Dendritic cell treated with granulocyte-macrophage colony-stimulating factor and Interleukin-4, amounts not matched to agents 40 ng/mL and 50 ng/mL, for 4 days (primary cell): ENCODE results near the gene RAD51B.
"Not testable (repeated sequence)": the region's sequence is repeated elsewhere in the genome, so short reads cannot be mapped to it uniquely, and the experiment has no call there.

Experiments used
- H3K27ac Mint-ChIP-seq: one replicate; pipeline ENCODE4 v1.8.0; 2022; ENCODE audit warnings: mild to moderate bottlenecking, mixed read lengths
- H3K27me3 Mint-ChIP-seq: one replicate; pipeline ENCODE4 v1.8.0; 2022; ENCODE audit warnings: mild to moderate bottlenecking, mixed read lengths
- H3K36me3 Mint-ChIP-seq: one replicate; pipeline ENCODE4 v1.8.0; 2022; ENCODE audit warnings: low read depth, mixed read lengths
- H3K4me1 Mint-ChIP-seq: one replicate; pipeline ENCODE4 v1.8.0; 2022; ENCODE audit warnings: low read depth, mixed read lengths
- H3K4me3 Mint-ChIP-seq: one replicate; pipeline ENCODE4 v1.8.0; 2022; ENCODE audit warnings: mild to moderate bottlenecking, moderate library complexity, mixed read lengths
- H3K9me3 Mint-ChIP-seq: one replicate; pipeline ENCODE4 v1.8.0; 2022; ENCODE audit warnings: mixed read lengths
- intact Hi-C: fragments of 100-400 bp; cut with micrococcal nuclease; formaldehyde crosslinking; loops from one replicate; pipeline ENCODE4 v1.15.0; 2022

Gene RAD51B

DNA sequence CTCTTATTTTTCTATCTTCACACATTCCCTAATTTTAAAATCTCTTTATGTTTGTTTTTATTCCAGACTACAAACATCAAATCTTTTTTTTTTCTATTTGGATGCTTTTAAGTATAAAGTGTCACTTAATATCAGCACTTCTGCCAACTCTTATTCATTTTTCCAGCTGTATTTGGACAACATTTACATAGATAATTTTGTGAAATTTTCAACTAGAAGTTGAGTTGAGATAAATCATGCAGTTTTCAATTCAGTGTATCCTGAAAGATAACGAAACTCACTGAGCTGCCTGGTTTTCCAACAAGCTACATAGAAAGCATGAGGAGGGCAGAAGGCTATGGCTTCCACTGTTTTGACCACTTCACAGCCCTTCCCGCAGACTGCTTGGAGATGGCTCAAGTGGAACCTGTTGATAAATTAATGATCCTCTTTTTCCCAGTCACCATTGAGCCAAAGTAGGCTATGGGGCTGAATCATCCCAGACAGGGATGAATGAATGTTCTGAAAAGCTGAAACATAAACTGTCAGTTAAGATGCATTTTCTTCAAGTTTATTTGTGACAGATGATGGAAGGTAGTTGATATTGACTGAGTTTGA is 213.9 kb downstream of the RAD51B start:
- intact Hi-C loops: no loop called here
- Mint-ChIP-seq H3K27me3 (no peaks in the 10 kb centered on the region), H3K9me3 (peaks cover 25% of the 10 kb centered on the region), H3K4me1 (no peaks in the 10 kb centered on the region), H3K36me3 (no peaks in the 10 kb centered on the region), H3K4me3 (no peak overlapping the region), H3K27ac (no peak overlapping the region)

DNA sequence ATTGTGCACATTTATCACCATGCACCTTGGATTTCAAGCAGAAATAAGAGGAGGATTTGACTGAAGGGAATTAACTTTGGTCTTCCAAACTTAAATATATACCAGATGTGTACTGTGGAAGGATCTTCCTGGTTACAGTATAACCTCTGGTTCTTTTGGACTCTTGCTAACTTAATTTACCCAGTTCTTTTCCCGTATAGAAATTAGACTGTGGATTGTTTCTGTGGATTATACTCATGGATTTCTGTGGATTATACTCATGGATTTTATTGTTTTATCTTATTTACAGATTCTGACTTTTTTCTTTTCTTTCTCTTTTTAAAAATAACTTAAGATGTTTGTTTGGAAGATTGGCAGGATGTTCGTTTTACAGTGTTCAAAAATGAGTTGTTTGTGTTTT is 215.3 kb downstream of the RAD51B start:
- Mint-ChIP-seq H3K27ac (no peak overlapping the region), H3K9me3 (peaks cover 12% of the 10 kb centered on the region), H3K4me3 (no peak overlapping the region), H3K36me3 (no peaks in the 10 kb centered on the region), H3K4me1 (no peaks in the 10 kb centered on the region), H3K27me3 (no peaks in the 10 kb centered on the region)
- intact Hi-C loops: no loop called here

DNA sequence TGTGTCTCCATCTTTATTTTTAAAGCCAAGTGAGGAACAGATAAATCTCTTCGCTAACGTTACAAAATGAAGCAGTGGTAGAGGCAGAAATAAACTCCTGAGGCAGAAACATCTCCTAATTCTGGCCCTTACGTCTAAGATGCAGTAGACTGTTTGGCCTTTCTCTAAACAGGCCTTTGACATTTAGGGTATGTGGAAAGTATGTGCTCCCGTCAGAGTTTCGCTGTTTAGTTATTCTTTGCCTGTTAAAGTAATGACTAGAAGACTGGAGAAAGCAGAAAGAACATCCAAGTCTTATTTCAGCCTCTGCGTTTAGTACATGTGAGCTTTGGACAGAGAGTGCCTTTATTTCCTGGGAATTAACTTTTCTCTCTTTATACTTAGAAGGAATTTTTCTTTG is 216.6 kb downstream of the RAD51B start:
- intact Hi-C loops: no loop called here
- H3K27ac Mint-ChIP-seq: no peak overlapping the region
- H3K36me3 Mint-ChIP-seq: no peaks in the 10 kb centered on the region
- peaks cover 3% of the 10 kb centered on the region for H3K9me3 Mint-ChIP-seq
- no peaks in the 10 kb centered on the region for H3K27me3 Mint-ChIP-seq
- no peaks in the 10 kb centered on the region for H3K4me1 Mint-ChIP-seq
- no peak overlapping the region for H3K4me3 Mint-ChIP-seq

GRCh38 chr14:68039593-68039992 is 220.0 kb downstream of the RAD51B start:
- Mint-ChIP-seq H3K4me1 (no peaks in the 10 kb centered on the region), H3K4me3 (no peak overlapping the region), H3K27me3 (no peaks in the 10 kb centered on the region), H3K27ac (no peak overlapping the region), H3K36me3 (no peaks in the 10 kb centered on the region), H3K9me3 (no peaks in the 10 kb centered on the region)
- intact Hi-C loops: no loop called here

DNA sequence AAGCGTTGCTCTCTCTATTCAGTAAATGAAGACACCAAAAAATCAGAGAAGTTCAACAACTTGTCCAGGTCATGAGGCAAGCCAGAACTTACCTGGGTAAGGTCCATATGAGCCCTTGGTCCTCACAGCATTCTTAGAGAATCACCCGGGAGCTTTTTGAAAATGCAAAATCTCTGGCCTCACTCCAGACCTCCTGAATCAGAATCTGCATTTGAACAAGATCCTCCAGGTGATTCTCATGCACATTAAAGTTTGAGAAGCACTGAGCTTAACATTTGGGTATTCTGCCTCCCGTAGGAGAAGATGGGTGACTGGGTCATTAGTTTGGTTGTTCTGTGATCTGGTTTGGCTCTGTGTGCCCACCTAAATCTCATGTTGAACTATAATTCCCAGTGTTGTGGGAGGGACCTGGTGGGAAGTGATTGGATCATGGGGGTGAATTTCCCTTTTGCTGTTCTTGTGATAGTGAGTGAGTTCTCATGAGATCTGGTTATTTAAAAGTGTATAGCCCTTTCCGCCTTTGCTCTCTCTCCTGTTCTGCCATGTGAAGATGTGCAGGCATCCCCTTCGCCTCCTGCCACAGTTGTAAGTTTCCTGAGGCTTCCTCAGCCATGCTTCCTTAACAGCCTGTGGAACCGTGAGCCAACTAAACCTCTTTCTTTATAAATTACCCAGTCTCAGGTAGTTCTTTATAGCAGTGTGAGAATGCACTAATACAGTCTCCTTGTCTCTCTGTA is 221.2 kb downstream of the RAD51B start:
- no peaks in the 10 kb centered on the region for H3K9me3 Mint-ChIP-seq
- no peak overlapping the region for H3K27ac Mint-ChIP-seq
- H3K36me3 Mint-ChIP-seq: no peaks in the 10 kb centered on the region
- intact Hi-C loops: no loop called here
- no peaks in the 10 kb centered on the region for H3K4me1 Mint-ChIP-seq
- no peak overlapping the region for H3K4me3 Mint-ChIP-seq
- H3K27me3 Mint-ChIP-seq: no peaks in the 10 kb centered on the region

DNA sequence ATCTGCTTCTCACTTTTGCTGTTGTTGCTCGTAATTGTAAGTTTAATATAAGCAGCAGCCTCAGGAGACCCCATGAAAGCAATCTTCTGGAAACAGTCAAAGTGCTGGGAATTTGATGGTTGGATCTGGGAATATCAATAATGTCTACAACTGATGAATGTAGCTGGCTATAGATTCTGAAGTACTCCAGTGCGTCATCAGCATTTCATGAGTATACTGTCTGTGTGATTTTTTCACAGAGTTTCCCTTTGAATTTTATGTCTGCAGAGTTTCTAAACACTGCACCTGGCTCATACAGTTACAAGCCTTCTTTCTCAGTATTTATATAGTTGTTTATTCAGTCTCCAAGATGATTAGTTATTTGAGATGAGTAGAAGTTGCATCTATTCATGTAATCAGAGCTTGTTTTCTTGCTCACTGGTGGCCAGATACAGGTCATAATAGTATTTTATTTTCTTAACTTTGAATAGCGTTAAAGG is 222.3 kb downstream of the RAD51B start:
- Mint-ChIP-seq H3K27ac (no peak overlapping the region), H3K36me3 (no peaks in the 10 kb centered on the region), H3K4me3 (no peak overlapping the region), H3K27me3 (no peaks in the 10 kb centered on the region), H3K4me1 (no peaks in the 10 kb centered on the region), H3K9me3 (no peaks in the 10 kb centered on the region)
- intact Hi-C loops: no loop called here

DNA sequence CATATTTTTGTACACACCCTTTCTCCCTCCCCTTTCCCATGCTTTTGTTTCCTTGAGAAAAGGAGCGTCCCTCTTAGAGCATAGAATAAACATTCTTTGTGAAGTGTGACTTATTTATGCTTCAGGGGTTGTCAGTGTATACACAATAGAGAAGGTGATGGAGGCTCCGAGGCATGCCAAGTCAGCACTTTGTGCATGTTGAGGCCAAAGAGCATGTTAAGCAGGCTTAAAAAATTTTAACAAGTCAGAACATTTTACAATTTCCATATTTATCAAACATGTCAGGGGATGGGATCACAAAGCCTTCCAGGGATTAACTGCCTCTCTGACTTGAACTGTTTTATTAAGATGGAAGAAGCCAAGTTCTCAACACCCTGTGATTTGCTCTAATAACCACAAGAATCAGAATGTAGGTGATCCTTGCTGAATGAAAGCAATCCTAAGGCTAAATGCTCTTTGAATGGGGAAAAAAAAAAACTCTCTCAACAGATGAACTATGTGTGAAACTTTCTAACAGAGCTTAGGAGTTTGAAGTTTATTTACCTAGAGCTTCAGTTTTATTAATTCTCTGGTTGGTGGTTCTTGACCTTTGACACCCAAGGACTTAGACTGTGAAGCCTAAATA is 223.1 kb downstream of the RAD51B start:
- intact Hi-C loops: no loop called here
- Mint-ChIP-seq H3K27me3 (no peaks in the 10 kb centered on the region), H3K4me1 (no peaks in the 10 kb centered on the region), H3K36me3 (no peaks in the 10 kb centered on the region), H3K27ac (no peak overlapping the region), H3K9me3 (no peaks in the 10 kb centered on the region), H3K4me3 (no peak overlapping the region)

DNA sequence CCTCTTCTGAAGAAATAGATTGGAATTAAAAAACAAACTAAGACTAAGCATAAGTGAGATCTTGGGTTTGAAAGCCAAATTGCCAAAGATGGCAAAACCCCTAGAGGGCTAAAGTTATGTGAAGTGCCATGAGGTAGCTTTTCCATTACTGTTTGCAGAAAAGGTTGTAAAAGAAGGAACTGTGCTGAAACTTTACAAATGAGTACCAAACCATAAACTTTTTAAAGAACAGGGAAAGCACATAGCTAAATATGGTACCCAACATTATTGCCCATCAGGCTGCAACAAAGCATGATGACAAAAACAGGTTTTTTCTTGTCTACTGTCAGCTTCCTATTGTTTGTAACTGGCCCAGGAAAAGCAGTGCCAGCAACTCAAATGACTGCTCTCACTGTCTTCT is 224.2 kb downstream of the RAD51B start:
- Mint-ChIP-seq H3K36me3 (no peaks in the 10 kb centered on the region), H3K27me3 (no peaks in the 10 kb centered on the region), H3K27ac (no peak overlapping the region), H3K4me3 (no peak overlapping the region), H3K9me3 (no peaks in the 10 kb centered on the region), H3K4me1 (no peaks in the 10 kb centered on the region)
- intact Hi-C loops: no loop called here

- Mint-ChIP-seq H3K9me3 (no peaks in the 10 kb centered on the region), H3K27me3 (no peaks in the 10 kb centered on the region), H3K4me1 (no peaks in the 10 kb centered on the region), H3K27ac (no peak overlapping the region), H3K36me3 (no peaks in the 10 kb centered on the region), H3K4me3 (no peak overlapping the region)
- intact Hi-C loops: no loop called here
Measured at GRCh38 chr14:68047906-68048305, 228.3 kb downstream of the RAD51B start.

- H3K4me3 Mint-ChIP-seq, H3K27me3 Mint-ChIP-seq, H3K36me3 Mint-ChIP-seq, intact Hi-C loops, H3K9me3 Mint-ChIP-seq, H3K27ac Mint-ChIP-seq, H3K4me1 Mint-ChIP-seq: not testable (repeated sequence)
Measured at GRCh38 chr14:68048815-68049214, 229.2 kb downstream of the RAD51B start.

- intact Hi-C loops: no loop called here
Measured at GRCh38 chr14:68050177-68050576, 230.6 kb downstream of the RAD51B start.

GRCh38 chr14:68051146-68051545 is 231.6 kb downstream of the RAD51B start:
- Mint-ChIP-seq H3K27ac (no peak overlapping the region), H3K4me3 (no peak overlapping the region), H3K4me1 (no peaks in the 10 kb centered on the region), H3K9me3 (no peaks in the 10 kb centered on the region), H3K27me3 (no peaks in the 10 kb centered on the region), H3K36me3 (no peaks in the 10 kb centered on the region)
- intact Hi-C loops: no loop called here

More at GRCh38 chr14:68050177-68050576, 230.6 kb downstream of the RAD51B start:
- Mint-ChIP-seq H3K27me3 (no peaks in the 10 kb centered on the region), H3K36me3 (no peaks in the 10 kb centered on the region), H3K4me1 (no peaks in the 10 kb centered on the region), H3K9me3 (no peaks in the 10 kb centered on the region), H3K27ac (no peak overlapping the region), H3K4me3 (no peak overlapping the region)

DNA sequence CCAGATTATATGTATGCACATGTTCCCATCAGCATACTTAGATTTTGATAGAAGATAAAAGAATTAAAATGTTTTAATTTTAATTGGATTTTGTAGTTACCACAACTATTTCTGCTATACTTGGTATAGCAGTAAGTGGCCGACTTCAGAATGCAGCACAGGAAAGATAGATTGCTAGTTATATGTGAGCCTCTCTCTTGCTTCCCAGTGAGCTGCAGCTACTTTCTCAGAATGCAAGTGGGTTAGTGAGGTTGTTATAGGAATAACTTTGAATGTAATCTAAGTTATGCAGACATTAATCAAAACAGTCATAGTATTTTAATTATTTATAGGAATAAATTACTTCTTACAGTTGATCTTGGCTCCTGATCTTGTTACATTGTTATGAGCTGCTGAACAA is 240.6 kb downstream of the RAD51B start:
- Mint-ChIP-seq H3K27ac (no peak overlapping the region), H3K27me3 (no peaks in the 10 kb centered on the region), H3K4me3 (no peak overlapping the region), H3K9me3 (peaks cover 24% of the 10 kb centered on the region), H3K36me3 (no peaks in the 10 kb centered on the region), H3K4me1 (no peaks in the 10 kb centered on the region)
- intact Hi-C loops: no loop called here

DNA sequence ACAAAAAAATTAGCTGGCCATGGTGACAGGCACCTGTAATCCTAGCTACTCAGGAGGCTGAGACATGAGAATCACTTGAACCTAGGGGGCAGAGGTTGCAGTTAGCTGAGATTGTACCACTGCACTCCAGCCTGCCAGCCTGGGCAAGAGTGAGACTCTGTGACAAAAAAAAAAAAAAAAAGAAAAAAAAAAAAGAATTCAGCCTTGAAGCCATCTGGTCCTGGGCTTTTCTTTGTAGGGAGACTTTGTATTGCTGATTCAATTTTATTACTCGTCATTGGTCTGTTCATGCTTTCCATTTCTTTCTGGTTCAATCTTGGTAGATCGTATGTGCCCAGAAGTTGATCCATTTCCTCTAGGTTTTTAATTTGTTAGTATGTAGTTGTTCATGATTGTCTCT is 243.1 kb downstream of the RAD51B start:
- no peaks in the 10 kb centered on the region for H3K36me3 Mint-ChIP-seq
- H3K9me3 Mint-ChIP-seq: peaks cover 25% of the 10 kb centered on the region
- no peaks in the 10 kb centered on the region for H3K4me1 Mint-ChIP-seq
- no peaks in the 10 kb centered on the region for H3K27me3 Mint-ChIP-seq
- H3K27ac Mint-ChIP-seq: no peak overlapping the region
- H3K4me3 Mint-ChIP-seq: no peak overlapping the region
- intact Hi-C loops: no loop called here
